Endothelial cell of coronary artery (primary cell): ENCODE data around the gene EIF2S3. TPM values are rescaled to one million over a fixed set of nuclear protein-coding genes. Genes with fewer than 3 reads are reported as not detected.

ENCODE experiments used
- total RNA-seq: library from RNA; depleted of rRNA; stranded (reverse); fragments of >200 nt; gene quantifications from 2 replicates; pipeline ENCODE4 v1.2.3, GENCODE V29; 2014

Gene EIF2S3
- total RNA-seq: 238 and 316 TPM in 2 replicates

DNA sequence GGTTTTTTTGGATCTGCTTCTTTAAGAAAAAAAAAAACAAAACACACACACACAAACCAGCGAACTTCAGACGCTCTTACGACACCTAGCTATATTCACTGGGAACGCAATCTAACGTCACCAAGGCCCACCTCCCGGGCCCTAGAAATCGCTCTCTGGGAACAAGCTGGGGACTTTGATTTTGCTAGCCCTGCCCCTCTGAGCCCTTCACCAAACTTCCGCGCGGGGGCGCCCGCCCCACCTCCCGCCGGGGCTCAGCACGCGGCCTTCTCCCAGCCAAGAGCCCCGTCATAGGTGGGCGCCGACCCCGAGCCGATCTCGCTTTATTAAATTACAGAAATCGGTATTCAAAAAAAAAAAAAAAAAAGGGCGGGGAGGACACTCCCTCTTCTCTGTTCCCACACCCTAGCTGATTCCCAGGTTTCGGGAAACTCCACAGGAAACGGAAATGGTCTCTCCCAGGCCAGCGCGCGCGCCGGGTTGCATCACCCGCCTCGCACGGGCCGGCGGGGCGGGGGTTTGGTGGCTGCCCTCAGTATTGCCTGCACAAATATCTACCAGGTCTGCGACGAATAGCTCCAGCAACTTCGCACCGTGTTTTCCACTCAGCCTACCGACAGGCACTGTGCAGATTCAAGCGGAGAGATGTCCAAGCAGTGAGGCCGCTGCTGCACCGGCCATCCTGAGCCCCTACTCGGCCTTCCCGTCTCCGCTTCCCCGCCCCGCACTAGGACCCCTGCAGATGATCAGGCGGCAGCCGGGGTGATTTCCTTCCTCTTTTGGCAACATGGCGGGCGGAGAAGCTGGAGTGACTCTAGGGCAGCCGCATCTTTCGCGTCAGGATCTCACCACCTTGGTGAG, at the start of gene EIF2S3:
Gene EIF2S3, plus strand, starts transcription at position 775 of the 861 bp plus-strand sequence. Its CDS starts 13 bp downstream, at position 788.

DNA sequence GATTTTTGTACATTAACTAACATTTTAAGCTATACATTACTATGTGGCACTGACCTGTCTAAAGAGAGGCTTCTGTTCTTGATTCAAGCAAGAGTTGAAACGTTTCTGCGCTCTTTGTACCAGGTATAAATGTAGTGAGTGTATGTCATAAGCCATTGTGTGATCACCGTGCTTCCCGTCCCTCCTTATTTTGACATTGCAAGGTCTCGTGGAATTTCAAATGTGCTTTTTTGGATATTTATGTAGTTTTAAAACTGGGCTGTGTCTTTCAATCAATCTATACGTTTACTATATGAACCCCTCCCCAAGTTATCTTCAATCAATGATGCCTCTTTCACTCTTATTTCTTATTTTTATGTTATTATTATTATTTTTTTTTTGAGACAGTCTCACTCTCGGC, 27.7 kb upstream of the EIF2S3 start, which contains the start of gene KLHL15:
Gene KLHL15, minus strand, starts transcription at position 101 of the 400 bp plus-strand sequence. CDS start 20,493 bp downstream, outside the sequence.

Other genes with a start within 250 kb of the EIF2S3 start
- gene APOO, start 147.0 kb upstream of the EIF2S3 start, total RNA-seq: 7.7 and 8.5 TPM in 2 replicates
- gene CXorf58, start 146.9 kb upstream of the EIF2S3 start, total RNA-seq: under 0.01 TPM in 1 of 2 replicates, not detected in the other
- gene KLHL15, start 27.8 kb upstream of the EIF2S3 start, total RNA-seq: 3.4 and 4.6 TPM in 2 replicates
- gene ZFX, start 94.8 kb downstream of the EIF2S3 start, total RNA-seq: 29.1 and 54.3 TPM in 2 replicates